B cell (primary cell): Measurements from ENCODE around the gene CDK5RAP1. TPM values are rescaled to one million over a fixed set of nuclear protein-coding genes. Genes with fewer than 3 reads are reported as not detected.

ENCODE experiments used
- ATAC-seq: fragments of 200-7000 bp; cut with Tn5 transposase; one replicate; pipeline ENCODE4 v1.10.0; 2021; ENCODE audit warnings: low read depth, mild to moderate bottlenecking, moderate number of reproducible peaks, moderate library complexity
- CTCF ChIA-PET: fragments of 350-600 bp; sonication (Branson Sonifier 250); formaldehyde crosslinking; loops from one replicate; lab custom pipeline; 2021; ENCODE audit warnings: antibody characterized with exemption, inconsistent platforms; lab: Charles Lee
- POLR2A ChIA-PET: fragments of 350-600 bp; sonication (Branson Sonifier 250); formaldehyde crosslinking; loops from one replicate; lab custom pipeline; 2021; ENCODE audit warnings: antibody characterized with exemption; lab: Charles Lee
- DNase-seq: peaks from one replicate; pipeline ENCODE4 v3.0.0; 2013
- H2AFZ ChIP-seq: 2 replicates; pipeline ENCODE4 v1.6.1; 2012; ENCODE audit warnings: mild to moderate bottlenecking, low read depth, low read length; ENCODE audit not compliant: insufficient read depth, poor library complexity, severe bottlenecking
- H3K27ac ChIP-seq, 2 donors: 1 replicate in 1 of 2; 2 replicates in 1 of 2; pipeline ENCODE4 v1.5.1; 2012 to 2013; ENCODE audit warnings: low read length in 2 of 2, mild to moderate bottlenecking in 2 of 2, moderate library complexity in 1 of 2
- H3K27me3 ChIP-seq, 4 experiments: fragments of 200-600 bp in 1 of 4; sonication (generic) in 1 of 4; replicated peaks in 1 of 4; 1 replicate in 2 of 4; 2 replicates in 2 of 4; pipeline versions ENCODE4 v1.6.1 to v1.7.0; 2013 to 2016; ENCODE audit warnings: low read length in 3 of 4, mild to moderate bottlenecking in 2 of 4, mixed read lengths in 1 of 4, moderate library complexity in 1 of 4; ENCODE audit not compliant: insufficient read depth in 4 of 4, control insufficient read depth in 3 of 4; ENCODE audit errors: control extremely low read depth in 1 of 4
- H3K36me3 ChIP-seq, 2 experiments: replicated peaks in 1 of 2; 1 replicate in 1 of 2; 2 replicates in 1 of 2; pipeline versions ENCODE4 v1.6.1 to v1.7.1; 2013; ENCODE audit warnings: low read length in 1 of 2; ENCODE audit not compliant: insufficient read depth in 2 of 2, control insufficient read depth in 1 of 2; ENCODE audit errors: control extremely low read depth in 1 of 2, extremely low read depth in 1 of 2
- H3K4me1 ChIP-seq, 2 donors: fragments of 200-600 bp in 1 of 2; sonication (generic) in 1 of 2; 1 replicate in 1 of 2; 2 replicates in 1 of 2; pipeline versions ENCODE4 v1.5.1 to v1.6.1; 2013 to 2017; ENCODE audit warnings: low read length in 2 of 2; ENCODE audit not compliant: control insufficient read depth in 2 of 2, insufficient read depth in 2 of 2
- H3K4me2 ChIP-seq: replicated peaks from 2 replicates; pipeline ENCODE3; 2012; ENCODE audit warnings: mild to moderate bottlenecking, low read depth, low read length; ENCODE audit not compliant: poor library complexity, severe bottlenecking
- H3K4me3 ChIP-seq, 5 experiments: fragments of 200-600 bp in 1 of 5; sonication (generic) in 1 of 5; 1 replicate in 3 of 5; 2 replicates in 2 of 5; pipeline versions ENCODE4 v1.5.1 to v1.7.0; 2011 to 2016; ENCODE audit warnings: low read length in 4 of 5, mild to moderate bottlenecking in 4 of 5, low read depth in 2 of 5, control low read depth in 1 of 5, moderate library complexity in 1 of 5; ENCODE audit not compliant: insufficient read depth in 1 of 5; ENCODE audit errors: control extremely low read depth in 1 of 5, extremely low read depth in 1 of 5
- H3K79me2 ChIP-seq: fragments of 200-600 bp; sonication (generic); one replicate; pipeline ENCODE4 v1.6.0; 2016; ENCODE audit warnings: low read length; ENCODE audit not compliant: control insufficient read depth, insufficient read depth
- H3K9ac ChIP-seq: fragments of 200-600 bp; sonication (generic); 2 replicates; pipeline ENCODE4 v1.6.1; 2017; ENCODE audit warnings: mild to moderate bottlenecking, low read length, moderate library complexity
- H3K9me3 ChIP-seq, 3 donors: one replicate each; pipeline versions ENCODE4 v1.6.1 to v1.7.1; 2013; ENCODE audit warnings: low read length in 2 of 3; ENCODE audit not compliant: control insufficient read depth in 2 of 3, insufficient read depth in 1 of 3; ENCODE audit errors: control extremely low read depth in 1 of 3
- H4K20me1 ChIP-seq: 2 replicates; pipeline ENCODE4 v1.6.0; 2012; ENCODE audit warnings: mild to moderate bottlenecking, low read length; ENCODE audit not compliant: insufficient read depth, control insufficient read depth, poor library complexity, severe bottlenecking
- H3K27ac Mint-ChIP-seq: one replicate; pipeline ENCODE4 v1.8.0; 2021; ENCODE audit warnings: mixed read lengths
- H3K27me3 Mint-ChIP-seq: one replicate; pipeline ENCODE4 v1.8.0; 2021; ENCODE audit warnings: mixed read lengths
- H3K4me1 Mint-ChIP-seq: one replicate; pipeline ENCODE4 v1.8.0; 2021; ENCODE audit warnings: mixed read lengths
- H3K4me3 Mint-ChIP-seq: one replicate; pipeline ENCODE4 v1.8.0; 2021; ENCODE audit warnings: mixed read lengths
- H3K9me3 Mint-ChIP-seq: one replicate; pipeline ENCODE4 v1.8.0; 2022; ENCODE audit warnings: mixed read lengths; ENCODE audit not compliant: insufficient read depth
- EZH2 ChIP-seq: IDR thresholded peaks from 2 replicates; pipeline ENCODE4 v1.6.1; 2012; ENCODE audit warnings: borderline replicate concordance, low read depth, mild to moderate bottlenecking, moderate library complexity, low read length; ENCODE audit not compliant: insufficient read depth, poor library complexity, severe bottlenecking
- WGBS: methylation state at CpG from one replicate; pipeline ENCODE4 v1.1.5; 2013; ENCODE audit warnings: missing lambda C conversion rate; ENCODE audit not compliant: insufficient coverage; 5-methylcytosine and 5-hydroxymethylcytosine counted together
- intact Hi-C: fragments of 100-400 bp; cut with micrococcal nuclease; formaldehyde crosslinking; loops from one replicate; pipeline ENCODE4 v1.10.0; 2022
- polyA plus RNA-seq: library from polyadenylated mRNA; depleted of rRNA; stranded (reverse); fragments of >200 nt; gene quantifications from 2 replicates; pipeline ENCODE4 v1.2.3, GENCODE V29; 2012
- total RNA-seq, 2 donors: library from RNA; stranded (reverse); fragments of 120-200 nt in 1 of 2; gene quantifications; 1 replicate in 1 of 2; 2 replicates in 1 of 2; pipeline versions ENCODE4 v1.2.3 to v1.2.4, GENCODE V29; 2013 to 2022
- TF ChIP-seq, protein P1 (sequence below): fragments of 200-600 bp; IDR thresholded peaks from one replicate; pipeline ENCODE4 v1.8.0; 2022; ENCODE audit warnings: antibody characterized with exemption, mild to moderate bottlenecking

The CDK5RAP1 gene
- total and polyA plus RNA-seq, 2 donors (not counting 1 experiment from before 2014, with no cell fraction given), result 50.4 to 60.5 TPM

DNA sequence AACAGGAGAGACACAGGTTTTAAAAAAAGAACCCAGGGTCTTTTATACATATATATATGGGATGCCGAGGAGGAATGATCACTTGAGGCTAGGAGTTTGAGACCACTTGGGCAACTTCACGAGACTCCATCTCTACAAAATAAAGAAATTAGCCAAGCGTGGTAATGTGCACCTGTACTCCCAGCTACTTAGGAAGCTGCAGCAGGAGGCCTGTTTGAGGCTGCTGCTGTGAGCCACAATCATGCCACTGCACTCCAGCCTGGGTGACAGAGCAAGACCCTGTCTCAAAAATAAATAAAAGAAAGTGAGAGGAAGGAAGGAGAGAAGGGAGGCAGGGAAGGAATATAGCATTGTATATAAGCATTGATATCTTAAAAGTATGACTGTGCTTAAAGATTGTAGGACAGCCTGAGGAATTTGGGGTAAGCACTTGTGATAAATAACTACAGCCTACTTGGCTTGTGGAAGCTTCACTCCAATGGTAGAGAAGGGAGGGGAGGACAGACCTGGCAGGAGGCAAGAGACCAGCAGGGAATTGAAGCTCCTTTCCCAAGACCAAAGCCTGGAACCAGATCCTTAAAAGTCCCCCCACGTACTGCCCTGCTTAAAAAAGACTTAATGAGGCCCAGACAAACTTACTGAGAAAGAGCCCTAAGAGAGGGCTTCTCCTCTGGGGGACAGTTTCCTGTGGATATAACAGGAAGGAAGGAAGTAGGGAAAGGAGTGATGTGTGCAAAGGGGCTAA, 44.7 kb upstream of the CDK5RAP1 start:
- H3K27ac ChIP-seq, result no peak overlapping the region
- H3K9me3 ChIP-seq, result peaks cover 0 to 3% (median 0%) of the 10 kb centered on the region in 3 donors
- H2AFZ ChIP-seq, result no peak overlapping the region
- H3K4me1 Mint-ChIP-seq, result peaks cover 31% of the 10 kb centered on the region
- POLR2A ChIA-PET, result interaction anchor here (0.7 kb wide), 1 partner anchor 1465 kb away, joined by 11 read pairs; no protein-coding TSS in a partner anchor
- no peak overlapping the region for H3K27ac Mint-ChIP-seq
- H3K9ac ChIP-seq, result no peak overlapping the region
- H3K27me3 Mint-ChIP-seq, result no peaks in the 10 kb centered on the region
- no peak overlapping the region for H3K4me3 ChIP-seq
- no peaks in the 10 kb centered on the region for H3K36me3 ChIP-seq
- no peaks in the 10 kb centered on the region for H3K79me2 ChIP-seq
- H3K4me2 ChIP-seq, result no peak overlapping the region
- no peaks in the 10 kb centered on the region for H3K27me3 ChIP-seq
- TF ChIP-seq, protein P1, sequence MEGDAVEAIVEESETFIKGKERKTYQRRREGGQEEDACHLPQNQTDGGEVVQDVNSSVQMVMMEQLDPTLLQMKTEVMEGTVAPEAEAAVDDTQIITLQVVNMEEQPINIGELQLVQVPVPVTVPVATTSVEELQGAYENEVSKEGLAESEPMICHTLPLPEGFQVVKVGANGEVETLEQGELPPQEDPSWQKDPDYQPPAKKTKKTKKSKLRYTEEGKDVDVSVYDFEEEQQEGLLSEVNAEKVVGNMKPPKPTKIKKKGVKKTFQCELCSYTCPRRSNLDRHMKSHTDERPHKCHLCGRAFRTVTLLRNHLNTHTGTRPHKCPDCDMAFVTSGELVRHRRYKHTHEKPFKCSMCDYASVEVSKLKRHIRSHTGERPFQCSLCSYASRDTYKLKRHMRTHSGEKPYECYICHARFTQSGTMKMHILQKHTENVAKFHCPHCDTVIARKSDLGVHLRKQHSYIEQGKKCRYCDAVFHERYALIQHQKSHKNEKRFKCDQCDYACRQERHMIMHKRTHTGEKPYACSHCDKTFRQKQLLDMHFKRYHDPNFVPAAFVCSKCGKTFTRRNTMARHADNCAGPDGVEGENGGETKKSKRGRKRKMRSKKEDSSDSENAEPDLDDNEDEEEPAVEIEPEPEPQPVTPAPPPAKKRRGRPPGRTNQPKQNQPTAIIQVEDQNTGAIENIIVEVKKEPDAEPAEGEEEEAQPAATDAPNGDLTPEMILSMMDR, result no peak
- TF ChIP-seq EZH2, result no peak
- CTCF ChIA-PET, result interaction anchor here (0.6 to 4.3 kb wide), 9 partner anchors 38 to 1889 kb away, joined by 3 to 33 read pairs (median 8); partner anchors contain the start of genes ACTL10 and CDK5RAP1
- peaks cover 13 to 23% of the 10 kb centered on the region in 2 donors for H3K4me1 ChIP-seq
- no peak overlapping the region for H3K4me3 Mint-ChIP-seq
- DNase-seq, result no peak
- WGBS, result 43% methylated on average over 2 of the region's 4 CpGs
- intact Hi-C loops, result no loop called here
- H4K20me1 ChIP-seq, result no peaks in the 10 kb centered on the region
- H3K9me3 Mint-ChIP-seq, result no peaks in the 10 kb centered on the region
- no peak for ATAC-seq
